Esophagus muscularis mucosa (tissue), 3 donors: ENCODE data around the gene KCNAB1.

Experiments
- POLR2A ChIP-seq: fragments of 450-650 bp; IDR thresholded peaks from one replicate; pipeline ENCODE4 v1.6.1; 2017; ENCODE audit warnings: antibody characterized with exemption, moderate library complexity, mild to moderate bottlenecking, low read depth
- POLR2AphosphoS5 ChIP-seq, 2 donors: sonication (generic); formaldehyde crosslinking; IDR thresholded peaks; one replicate each; pipeline ENCODE4 v1.6.1; 2017; ENCODE audit warnings: antibody characterized with exemption in 2 of 2
- TF ChIP-seq, protein P1 (sequence below), 3 experiments: fragments of 200-600 bp in 2 of 3; fragments of 450-650 bp in 1 of 3; sonication (generic) in 2 of 3; IDR thresholded peaks; one replicate each; pipeline ENCODE4 v1.5.1; 2017 to 2019; ENCODE audit warnings: antibody characterized with exemption in 3 of 3, mild to moderate bottlenecking in 2 of 3, moderate library complexity in 1 of 3

DNA sequence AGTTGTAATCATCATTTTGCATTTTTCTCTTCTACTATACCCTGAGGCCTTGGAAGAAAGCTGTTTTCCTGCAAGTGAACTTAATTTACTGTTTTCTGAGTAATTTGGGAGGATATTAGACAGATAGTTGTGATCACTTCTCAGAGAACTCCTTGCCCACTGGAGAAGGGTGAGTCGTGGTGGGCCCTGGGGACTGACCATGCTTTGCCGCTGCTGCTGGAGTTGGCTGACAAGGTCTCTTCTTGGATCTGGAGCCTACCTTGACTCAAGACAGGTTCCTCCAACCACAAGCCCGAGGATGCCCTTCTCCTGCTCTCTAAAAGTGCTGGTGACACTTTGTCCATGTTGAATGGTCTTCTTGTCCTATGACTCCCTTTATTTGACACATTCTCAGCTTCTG is 68.4 kb downstream of the KCNAB1 start:
- TF ChIP-seq POLR2AphosphoS5 (IDR thresholded peaks at IDR 0.05) (no peak), POLR2A (no peak)
- TF ChIP-seq, protein P1, sequence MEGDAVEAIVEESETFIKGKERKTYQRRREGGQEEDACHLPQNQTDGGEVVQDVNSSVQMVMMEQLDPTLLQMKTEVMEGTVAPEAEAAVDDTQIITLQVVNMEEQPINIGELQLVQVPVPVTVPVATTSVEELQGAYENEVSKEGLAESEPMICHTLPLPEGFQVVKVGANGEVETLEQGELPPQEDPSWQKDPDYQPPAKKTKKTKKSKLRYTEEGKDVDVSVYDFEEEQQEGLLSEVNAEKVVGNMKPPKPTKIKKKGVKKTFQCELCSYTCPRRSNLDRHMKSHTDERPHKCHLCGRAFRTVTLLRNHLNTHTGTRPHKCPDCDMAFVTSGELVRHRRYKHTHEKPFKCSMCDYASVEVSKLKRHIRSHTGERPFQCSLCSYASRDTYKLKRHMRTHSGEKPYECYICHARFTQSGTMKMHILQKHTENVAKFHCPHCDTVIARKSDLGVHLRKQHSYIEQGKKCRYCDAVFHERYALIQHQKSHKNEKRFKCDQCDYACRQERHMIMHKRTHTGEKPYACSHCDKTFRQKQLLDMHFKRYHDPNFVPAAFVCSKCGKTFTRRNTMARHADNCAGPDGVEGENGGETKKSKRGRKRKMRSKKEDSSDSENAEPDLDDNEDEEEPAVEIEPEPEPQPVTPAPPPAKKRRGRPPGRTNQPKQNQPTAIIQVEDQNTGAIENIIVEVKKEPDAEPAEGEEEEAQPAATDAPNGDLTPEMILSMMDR (IDR thresholded peaks at IDR 0.05), result no peak
